ENCODE measurements around the gene ESAM. TPM values are rescaled to one million over a fixed set of nuclear protein-coding genes. Genes with fewer than 3 reads are reported as not detected.

ESAM gene
- total RNA-seq, 1 experiment from 2014 or later, result 0.92 TPM

GRCh38 chr11:124727474-124727873 is 34.6 kb downstream of the ESAM start:
- no peak overlapping the region for H3K56ac ChIP-seq (ENCODE audit: insufficient read length, low read depth, low read length)
- no peak overlapping the region for H4K8ac ChIP-seq (replicated peaks; ENCODE audit: insufficient read length, low read depth, low read length)
- no peak overlapping the region for H2BK20ac ChIP-seq (ENCODE audit: low read depth, low read length, poor library complexity, severe bottlenecking)
- H3K9me3 ChIP-seq (ENCODE audit: control insufficient read depth, low read depth, low read length), result no peaks in the 10 kb centered on the region
- H3K27me3 Mint-ChIP-seq (ENCODE audit: low read depth), result peaks cover 41% of the 10 kb centered on the region
- H3K14ac ChIP-seq (ENCODE audit: insufficient read depth, low read length), result no peak overlapping the region
- no peaks in the 10 kb centered on the region; a peak in 1 of 7 replicates for H3K36me3 Mint-ChIP-seq (ENCODE audit: insufficient read depth in 1 of 3, low read depth in 3 of 3)
- TF ChIP-seq CTCF (conservative IDR thresholded peaks at IDR 0.05), result no peak
- H3K23me2 ChIP-seq (ENCODE audit: insufficient read length, low read depth, low read length, poor library complexity, severe bottlenecking), result no peaks in the 10 kb centered on the region
- no peak overlapping the region for H4K91ac ChIP-seq (ENCODE audit: insufficient read length, low read depth, low read length)
- no peaks in the 10 kb centered on the region for H3K79me1 ChIP-seq (ENCODE audit: insufficient read depth, low read depth, low read length, poor library complexity, severe bottlenecking)
- no peaks in the 10 kb centered on the region for H4K20me1 ChIP-seq (ENCODE audit: control insufficient read depth, insufficient read depth, insufficient read length)
- no peak overlapping the region for H2BK12ac ChIP-seq (ENCODE audit: insufficient read length, low read depth, low read length)
- H4K5ac ChIP-seq (ENCODE audit: insufficient read length, low read depth, low read length), result no peak overlapping the region
- no peak overlapping the region for H2BK120ac ChIP-seq (ENCODE audit: low read depth, low read length, poor library complexity, severe bottlenecking)
- H3K4ac ChIP-seq (ENCODE audit: low read depth, low read length), result no peak overlapping the region
- peaks cover 4% of the 10 kb centered on the region; the same call in 1 of the 2 replicates for H3K27me3 ChIP-seq (ENCODE audit: insufficient read depth, low read length)
- H3K9ac ChIP-seq (ENCODE audit: extremely low read depth, insufficient read length, low read length), result no peak overlapping the region
- H2BK5ac ChIP-seq (ENCODE audit: insufficient read length, low read length), result no peak overlapping the region
- no peak overlapping the region for H2AK5ac ChIP-seq (ENCODE audit: insufficient read length, low read length)
- no peak overlapping the region for H3K27ac ChIP-seq (ENCODE audit: insufficient read length, low read depth, low read length)
- H3K79me2 ChIP-seq (ENCODE audit: insufficient read depth, low read length), result no peaks in the 10 kb centered on the region
- H3K9me3 Mint-ChIP-seq, result no peaks in the 10 kb centered on the region; a peak in 1 of 5 replicates
- no peak overlapping the region for H3K18ac ChIP-seq (ENCODE audit: insufficient read length, low read depth, low read length)
- no peak overlapping the region for H2BK15ac ChIP-seq (ENCODE audit: low read depth, low read length)
- no peak overlapping the region for H3K4me2 ChIP-seq (ENCODE audit: insufficient read depth, insufficient read length, low read length)
- no peak overlapping the region for H3T11ph ChIP-seq (ENCODE audit: low read length)
- no peak overlapping the region for H2AFZ ChIP-seq (ENCODE audit: low read length)
- no peak overlapping the region for H3K23ac ChIP-seq (ENCODE audit: insufficient read length, low read depth, low read length)
- no CpG with 5 or more reads among the region's 4 CpGs for WGBS (ENCODE audit: extremely low coverage, insufficient read length, low lambda C conversion rate)
- H3K4me1 ChIP-seq (ENCODE audit: insufficient read depth, low read length), result peaks cover 11% of the 10 kb centered on the region
- DNase-seq, result no peak
- no peak overlapping the region for H3K27ac Mint-ChIP-seq
- H3K4me1 Mint-ChIP-seq, result peaks cover 35 to 39% of the 10 kb centered on the region in 2 experiments
- no peak overlapping the region for H3K4me3 Mint-ChIP-seq

Data from H9 (cell line).